ENCODE measurements around the gene GAB1. TPM values are rescaled to one million over a fixed set of nuclear protein-coding genes. Genes with fewer than 3 reads are reported as not detected.

The GAB1 gene
- total RNA-seq, 1 donor from 2014 or later = 34.3 TPM

DNA sequence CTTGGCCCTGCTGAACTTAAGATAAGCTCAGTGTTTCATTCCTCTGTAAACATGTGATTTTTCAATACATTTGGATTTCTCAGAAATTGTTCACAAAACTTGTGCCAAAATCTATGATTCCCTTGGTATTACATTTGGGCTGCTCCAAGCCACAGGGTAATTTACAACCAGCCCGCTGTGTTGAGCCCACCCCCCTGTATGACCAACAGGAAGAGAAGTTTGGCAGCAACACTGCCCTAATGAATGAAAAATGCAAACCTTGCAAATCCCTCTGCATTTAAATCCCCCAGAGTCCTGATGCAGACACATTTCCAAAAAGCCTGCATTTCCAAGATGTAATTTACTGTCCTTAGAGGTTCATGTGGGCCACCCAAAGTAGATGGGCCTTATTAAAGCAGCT lies 34.1 kb upstream of the GAB1 start:
- TF ChIP-seq, protein P1, sequence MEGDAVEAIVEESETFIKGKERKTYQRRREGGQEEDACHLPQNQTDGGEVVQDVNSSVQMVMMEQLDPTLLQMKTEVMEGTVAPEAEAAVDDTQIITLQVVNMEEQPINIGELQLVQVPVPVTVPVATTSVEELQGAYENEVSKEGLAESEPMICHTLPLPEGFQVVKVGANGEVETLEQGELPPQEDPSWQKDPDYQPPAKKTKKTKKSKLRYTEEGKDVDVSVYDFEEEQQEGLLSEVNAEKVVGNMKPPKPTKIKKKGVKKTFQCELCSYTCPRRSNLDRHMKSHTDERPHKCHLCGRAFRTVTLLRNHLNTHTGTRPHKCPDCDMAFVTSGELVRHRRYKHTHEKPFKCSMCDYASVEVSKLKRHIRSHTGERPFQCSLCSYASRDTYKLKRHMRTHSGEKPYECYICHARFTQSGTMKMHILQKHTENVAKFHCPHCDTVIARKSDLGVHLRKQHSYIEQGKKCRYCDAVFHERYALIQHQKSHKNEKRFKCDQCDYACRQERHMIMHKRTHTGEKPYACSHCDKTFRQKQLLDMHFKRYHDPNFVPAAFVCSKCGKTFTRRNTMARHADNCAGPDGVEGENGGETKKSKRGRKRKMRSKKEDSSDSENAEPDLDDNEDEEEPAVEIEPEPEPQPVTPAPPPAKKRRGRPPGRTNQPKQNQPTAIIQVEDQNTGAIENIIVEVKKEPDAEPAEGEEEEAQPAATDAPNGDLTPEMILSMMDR (IDR thresholded peaks at IDR 0.05; ENCODE audit: unreplicated experiment) = no peak
- Mint-ChIP-seq H3K9me3 (ENCODE audit: low read depth) (no peaks in the 10 kb centered on the region), H3K27me3 (no peaks in the 10 kb centered on the region), H3K27ac (no peak overlapping the region), H3K4me3 (ENCODE audit: low read depth) (no peak overlapping the region), H3K4me1 (ENCODE audit: low read depth) (no peaks in the 10 kb centered on the region), H3K36me3 (ENCODE audit: insufficient read depth) (no peaks in the 10 kb centered on the region)
- DNase-seq (ENCODE audit: low spot score, unreplicated experiment) = no peak

DNA sequence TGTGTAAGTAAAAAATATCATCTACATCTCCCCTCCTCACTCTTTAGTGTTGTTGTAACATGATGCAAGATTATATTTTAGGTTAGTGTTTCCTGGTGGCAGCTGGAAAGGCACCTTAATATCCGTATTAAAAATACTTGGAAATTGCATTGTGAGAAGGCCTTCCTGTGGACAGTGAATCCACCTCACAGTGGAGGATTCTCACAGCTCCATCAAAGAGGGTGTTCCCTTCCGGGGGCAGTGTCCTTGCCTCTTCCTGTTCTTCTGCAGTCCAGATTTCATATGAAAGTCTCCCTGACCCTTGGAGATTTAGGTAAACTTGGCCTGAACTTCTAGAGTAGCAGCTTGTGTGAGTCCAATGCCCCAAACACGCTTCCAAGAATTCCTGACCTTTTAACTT lies 29.9 kb upstream of the GAB1 start:
- H3K4me3 Mint-ChIP-seq (ENCODE audit: low read depth) = no peak overlapping the region
- no peak for DNase-seq (ENCODE audit: low spot score, unreplicated experiment)
- H3K4me1 Mint-ChIP-seq (ENCODE audit: low read depth) = no peaks in the 10 kb centered on the region
- no peaks in the 10 kb centered on the region for H3K36me3 Mint-ChIP-seq (ENCODE audit: insufficient read depth)
- TF ChIP-seq, protein P1 (IDR thresholded peaks at IDR 0.05; ENCODE audit: unreplicated experiment) = no peak
- H3K27me3 Mint-ChIP-seq = no peaks in the 10 kb centered on the region
- H3K27ac Mint-ChIP-seq = no peak overlapping the region
- no peaks in the 10 kb centered on the region for H3K9me3 Mint-ChIP-seq (ENCODE audit: low read depth)

DNA sequence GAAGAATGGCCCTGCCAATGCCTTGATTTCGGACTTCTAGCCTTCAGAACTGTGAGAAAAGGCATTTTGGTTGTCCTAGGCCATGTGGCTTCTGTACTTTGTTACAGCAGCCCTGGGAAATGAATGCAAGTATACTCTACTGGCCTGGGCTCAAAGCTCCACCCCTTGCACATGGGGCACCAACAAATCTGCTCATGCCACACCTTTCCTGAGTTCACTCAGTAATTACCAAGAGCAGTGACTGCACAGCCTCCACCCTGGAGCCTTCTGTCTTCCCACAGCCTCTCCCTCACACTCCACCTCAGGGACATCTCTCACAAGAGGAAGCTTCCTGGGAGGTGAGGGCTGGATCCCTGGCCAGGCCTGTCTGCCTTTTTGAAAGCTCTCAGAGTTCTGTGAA lies 29.1 kb upstream of the GAB1 start:
- H3K27me3 Mint-ChIP-seq = no peaks in the 10 kb centered on the region
- TF ChIP-seq, protein P1 (IDR thresholded peaks at IDR 0.05; ENCODE audit: unreplicated experiment) = no peak
- H3K4me1 Mint-ChIP-seq (ENCODE audit: low read depth) = no peaks in the 10 kb centered on the region
- no peaks in the 10 kb centered on the region for H3K9me3 Mint-ChIP-seq (ENCODE audit: low read depth)
- no peak for DNase-seq (ENCODE audit: low spot score, unreplicated experiment)
- H3K4me3 Mint-ChIP-seq (ENCODE audit: low read depth) = no peak overlapping the region
- H3K36me3 Mint-ChIP-seq (ENCODE audit: insufficient read depth) = no peaks in the 10 kb centered on the region
- H3K27ac Mint-ChIP-seq = no peak overlapping the region

DNA sequence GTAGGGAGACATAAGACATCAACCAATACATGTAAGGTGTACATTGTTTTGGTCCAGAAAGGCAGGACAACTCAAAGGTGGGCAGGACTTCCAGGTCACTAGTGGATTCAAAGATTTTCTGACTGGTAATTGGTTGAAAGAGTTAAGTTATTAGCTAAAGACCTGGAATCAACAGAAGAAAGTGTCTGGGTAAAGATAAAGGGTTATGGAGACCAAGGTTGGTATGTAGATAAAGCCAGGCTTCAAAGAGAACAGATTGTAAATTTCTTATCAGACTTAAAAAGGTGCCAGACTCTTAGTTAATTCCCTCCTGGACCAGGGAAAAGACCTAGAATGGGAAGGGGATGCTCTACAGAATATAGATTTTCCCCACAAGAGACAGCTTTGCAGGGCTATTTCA lies 28.3 kb upstream of the GAB1 start:
- Mint-ChIP-seq H3K36me3 (ENCODE audit: insufficient read depth) (no peaks in the 10 kb centered on the region), H3K4me1 (ENCODE audit: low read depth) (no peaks in the 10 kb centered on the region), H3K9me3 (ENCODE audit: low read depth) (no peaks in the 10 kb centered on the region), H3K4me3 (ENCODE audit: low read depth) (no peak overlapping the region), H3K27ac (no peak overlapping the region), H3K27me3 (no peaks in the 10 kb centered on the region)
- TF ChIP-seq, protein P1 (IDR thresholded peaks at IDR 0.05; ENCODE audit: unreplicated experiment) = no peak
- no peak for DNase-seq (ENCODE audit: low spot score, unreplicated experiment)

- Mint-ChIP-seq H3K9me3 (ENCODE audit: low read depth) (no peaks in the 10 kb centered on the region), H3K27me3 (no peaks in the 10 kb centered on the region), H3K4me3 (ENCODE audit: low read depth) (no peak overlapping the region), H3K4me1 (ENCODE audit: low read depth) (no peaks in the 10 kb centered on the region), H3K36me3 (ENCODE audit: insufficient read depth) (no peaks in the 10 kb centered on the region), H3K27ac (no peak overlapping the region)
- DNase-seq (ENCODE audit: low spot score, unreplicated experiment) = no peak
- TF ChIP-seq, protein P1 (IDR thresholded peaks at IDR 0.05; ENCODE audit: unreplicated experiment) = no peak
These were observed 24.8 kb upstream of the GAB1 start for GRCh38 chr4:143311924-143312323.
